Stimulated activated CD4-positive, alpha-beta T cell treated with anti-CD3 and anti-CD28 coated beads, TNF-alpha, amount 100 ng/mL, for 24 hours (primary cell): ENCODE measurements around the gene EBF4.
"Not testable (repeated sequence)": the region's sequence is repeated elsewhere in the genome, so short reads cannot be mapped to it uniquely, and the experiment has no call there.

ENCODE experiments used
- DNase-seq, 3 experiments: peaks; one replicate each; pipeline ENCODE4 v3.0.0-alpha.2; 2020; ENCODE audit warnings: low read depth in 3 of 3

The EBF4 gene

DNA sequence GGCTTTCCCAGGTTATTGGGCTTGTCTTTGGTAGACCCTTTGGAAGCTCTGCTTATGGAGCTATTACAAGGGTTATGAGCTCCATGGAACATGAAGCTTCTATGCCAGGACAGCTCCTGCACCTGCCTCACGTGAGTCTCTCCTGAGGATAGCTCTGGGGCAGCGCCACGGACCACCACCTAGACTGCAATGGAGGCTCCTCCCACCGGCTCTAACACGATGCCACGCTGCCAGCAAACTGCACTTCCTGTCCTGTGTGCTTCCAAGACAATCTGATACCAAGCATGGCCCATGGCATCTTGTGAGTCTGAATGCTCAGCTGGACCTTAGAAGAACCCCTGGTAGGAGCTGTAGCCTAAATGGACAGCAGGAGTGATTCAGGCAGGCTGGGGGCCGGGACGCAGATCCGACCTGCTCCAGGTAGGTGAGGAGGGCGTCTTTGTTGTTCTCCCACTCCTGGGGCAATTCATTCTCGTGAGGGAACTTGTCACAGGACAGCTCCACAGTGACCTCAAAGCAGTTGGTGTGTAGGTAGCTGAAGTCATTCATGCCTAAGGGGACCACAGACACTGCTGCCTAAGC lies 102.4 kb downstream of the EBF4 start:
- DNase-seq, result no peak

DNA sequence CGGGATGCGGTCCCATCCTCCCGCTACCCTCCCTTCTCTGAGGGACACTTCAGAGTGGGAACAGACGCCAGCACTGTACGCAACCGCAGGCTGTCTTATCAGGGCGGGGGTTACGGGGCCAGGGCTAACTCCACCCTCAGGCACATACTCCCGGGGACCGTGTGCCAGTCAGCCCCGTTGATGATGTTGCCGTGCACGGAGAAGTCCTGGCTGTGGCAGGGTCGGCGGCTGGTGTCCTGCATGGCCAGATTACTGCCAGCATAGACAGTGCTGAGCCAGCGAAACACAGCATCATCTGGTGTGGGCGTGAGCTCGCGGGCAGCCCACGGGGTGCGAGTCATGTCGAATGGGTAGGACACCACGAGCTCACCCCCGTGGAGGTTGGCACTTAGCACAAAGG lies 102.9 kb downstream of the EBF4 start:
- DNase-seq, result no peak

DNA sequence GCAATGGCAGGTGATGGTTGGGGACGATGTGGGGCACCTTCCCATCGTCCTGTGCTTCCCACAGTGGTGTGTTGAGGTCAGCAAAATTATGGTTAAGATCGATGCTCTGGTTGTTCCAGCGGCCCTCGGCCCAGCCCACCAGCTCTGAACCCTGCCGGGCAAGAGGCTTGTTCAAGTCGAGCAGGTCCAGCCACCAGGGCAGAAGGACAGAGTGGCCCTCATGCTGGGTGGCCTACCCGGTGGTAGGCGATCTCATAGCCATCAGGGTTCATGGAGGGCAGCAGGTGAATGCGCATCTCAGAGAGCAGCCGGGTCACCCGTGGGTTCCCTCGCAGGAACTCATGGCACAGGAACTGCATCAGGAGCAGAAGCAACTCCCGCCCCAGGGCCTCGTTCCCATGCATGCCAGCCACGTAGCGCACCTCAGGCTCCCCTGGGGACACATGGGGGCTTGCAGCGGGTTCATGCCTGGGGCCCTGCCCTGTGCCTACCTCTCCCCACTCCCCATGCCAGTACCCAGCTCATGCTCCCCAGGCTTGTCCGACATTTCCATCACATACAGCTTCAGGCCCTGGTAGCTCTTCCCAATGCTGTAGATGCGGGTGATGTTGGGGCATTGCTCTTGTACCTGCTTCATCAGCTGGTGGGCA lies 103.6 kb downstream of the EBF4 start:
- no peak for DNase-seq

DNA sequence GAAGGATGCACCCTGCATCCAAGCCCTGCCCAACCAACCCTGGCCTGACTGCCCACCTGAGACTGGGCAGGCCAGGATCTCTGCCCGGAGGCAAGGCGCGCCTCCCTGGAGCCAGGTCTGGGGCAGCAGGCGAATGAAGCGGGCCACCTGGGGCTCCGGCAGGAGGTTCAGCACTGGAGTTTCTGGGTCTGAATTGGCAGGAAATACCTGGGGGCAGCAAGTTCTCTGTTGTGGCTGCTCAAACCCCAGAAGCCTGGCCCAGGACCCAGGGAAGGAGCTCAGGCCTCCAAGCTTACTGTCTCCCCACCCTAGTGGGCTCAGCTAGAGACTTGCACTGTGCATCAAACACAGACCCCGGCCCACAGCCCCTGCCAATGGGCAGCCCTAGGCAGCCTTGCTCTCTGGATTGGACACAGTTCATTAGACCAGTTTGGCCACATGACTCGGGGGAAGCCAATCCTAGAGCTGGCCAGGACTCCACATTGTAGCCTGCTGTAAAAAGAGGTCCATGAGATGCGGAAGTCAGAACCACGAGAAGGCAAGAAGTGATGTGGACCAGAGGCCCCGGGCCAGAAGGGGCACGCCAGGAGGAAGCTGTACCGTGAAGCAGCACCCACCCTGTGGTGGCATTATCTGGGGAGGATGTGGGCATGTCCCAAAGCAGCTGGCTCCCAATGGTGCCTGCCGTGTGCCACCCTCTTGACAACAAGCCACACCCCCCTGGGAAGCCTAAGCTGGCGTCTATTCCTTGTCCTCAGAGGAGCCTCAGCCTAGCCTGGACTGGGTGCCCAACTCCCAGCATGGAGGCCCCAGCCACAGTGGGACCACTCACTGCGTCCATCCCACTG lies 104.8 kb downstream of the EBF4 start:
- DNase-seq, result no peak

DNA sequence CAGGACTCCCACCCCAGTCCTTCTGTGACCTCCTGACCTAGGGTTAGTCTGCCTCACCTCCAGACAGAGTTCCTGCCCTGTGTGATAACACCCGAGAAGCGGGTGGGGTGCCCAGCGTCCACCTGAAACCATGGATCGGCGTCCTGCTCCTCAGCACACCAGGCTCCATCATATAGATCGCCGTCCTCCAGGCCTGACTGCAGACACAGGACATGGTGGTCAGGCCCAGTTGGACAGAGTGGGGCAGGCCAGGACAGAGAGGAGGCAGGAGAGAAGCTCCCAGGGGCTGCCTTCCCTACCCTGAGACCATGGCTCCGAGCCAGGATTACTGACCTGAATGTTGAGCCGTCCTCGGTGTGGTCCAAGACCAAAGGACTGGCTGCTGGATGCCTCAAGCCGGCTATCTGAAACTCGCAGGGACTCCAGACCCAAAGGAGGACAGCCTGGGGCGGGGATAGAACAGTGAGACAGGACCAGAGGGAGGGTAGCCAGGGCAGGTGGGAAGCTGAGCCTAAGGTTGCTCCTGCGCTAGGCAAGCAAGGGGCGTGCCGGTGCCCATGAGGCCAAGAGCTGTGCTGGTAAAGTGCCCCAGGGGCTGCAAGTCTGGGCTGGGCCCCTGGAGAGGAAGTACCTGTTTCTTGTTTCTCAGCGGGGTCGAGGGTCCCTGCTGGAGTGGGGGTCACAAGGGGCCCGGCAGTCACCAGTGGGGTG lies 105.7 kb downstream of the EBF4 start:
- no peak for DNase-seq

DNA sequence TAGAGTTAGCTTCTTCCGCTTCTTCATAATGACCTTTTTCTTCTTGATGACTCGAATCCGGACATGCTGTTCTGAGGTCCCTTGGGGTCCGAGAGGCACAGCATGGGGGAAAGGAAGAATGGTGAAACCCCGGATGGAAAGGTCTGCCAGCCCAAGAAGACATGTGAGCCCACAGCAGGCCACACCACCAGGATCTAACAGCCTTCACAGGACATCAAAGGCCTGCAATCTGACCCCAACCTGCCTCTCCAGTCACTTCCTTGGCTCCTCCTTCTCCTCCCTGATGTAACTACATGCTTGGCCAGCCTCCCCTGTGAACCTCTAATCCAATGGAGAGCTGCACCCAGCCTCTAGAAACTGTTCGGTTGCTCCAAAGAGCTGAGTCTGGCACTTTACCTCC lies 106.2 kb downstream of the EBF4 start:
- DNase-seq, result no peak

DNA sequence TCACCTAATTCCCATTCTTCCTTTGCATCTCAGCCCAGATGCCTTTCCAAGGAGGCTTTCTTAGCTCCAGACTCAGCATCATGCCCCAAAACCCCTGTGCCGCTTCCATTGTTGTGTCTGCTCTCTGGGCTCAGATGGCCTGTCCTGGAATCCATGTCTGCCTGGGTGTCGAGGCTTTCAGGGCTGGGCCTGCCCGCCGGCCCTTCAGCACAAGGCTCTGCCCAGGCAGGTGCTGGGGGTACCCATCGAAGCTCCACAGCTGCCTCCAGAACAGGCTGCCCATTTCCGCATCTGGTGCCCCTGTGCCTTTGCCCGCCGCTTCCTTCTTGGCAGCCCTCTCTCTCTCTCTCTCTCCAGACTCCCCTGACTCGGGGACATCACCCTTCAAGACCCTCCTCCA lies 106.7 kb downstream of the EBF4 start:
- no peak for DNase-seq

DNA sequence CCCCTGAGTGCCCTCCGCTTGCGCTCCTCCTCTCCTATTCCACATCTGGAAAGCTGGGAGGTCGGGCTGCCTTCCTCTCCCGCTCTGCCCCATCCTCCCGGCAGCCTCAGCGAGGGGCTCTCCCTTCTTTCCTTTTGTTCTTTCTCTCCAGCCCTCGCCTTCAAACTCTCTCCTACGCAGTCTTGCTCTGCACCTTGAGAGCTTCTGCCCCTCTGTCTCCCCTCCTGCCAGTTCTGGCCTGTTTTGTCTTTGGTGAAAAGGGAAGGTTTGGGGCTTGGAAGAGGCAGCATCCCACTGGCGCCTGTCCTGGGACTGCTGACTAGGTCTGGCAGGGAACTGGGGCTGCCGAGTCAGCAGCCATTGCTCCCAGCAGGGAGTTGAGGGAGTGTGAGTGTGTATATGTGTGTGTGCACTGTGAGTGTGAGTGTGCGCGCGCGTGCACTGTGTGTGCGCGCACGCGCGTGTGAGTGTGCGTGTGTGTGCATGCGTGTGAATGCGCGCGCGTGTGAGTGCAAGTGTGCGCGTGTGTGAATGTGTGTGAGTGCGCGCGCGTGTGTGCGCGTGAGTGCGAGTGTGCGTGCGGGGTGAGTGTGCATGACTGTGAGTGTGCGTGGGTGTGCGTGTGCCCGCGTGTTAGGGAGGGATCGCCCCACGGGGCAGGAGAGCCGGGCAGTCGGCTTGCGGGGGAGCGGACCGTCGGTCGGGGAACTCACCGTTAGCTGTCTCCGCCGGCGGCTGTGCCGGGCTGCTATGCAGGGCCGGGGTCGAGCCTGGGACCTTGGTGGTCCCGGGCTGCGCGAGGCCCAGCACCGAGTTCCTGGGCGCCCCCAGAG lies 107.3 kb downstream of the EBF4 start:
- DNase-seq, result peak in 1 of 3 experiments; percentile 12

DNA sequence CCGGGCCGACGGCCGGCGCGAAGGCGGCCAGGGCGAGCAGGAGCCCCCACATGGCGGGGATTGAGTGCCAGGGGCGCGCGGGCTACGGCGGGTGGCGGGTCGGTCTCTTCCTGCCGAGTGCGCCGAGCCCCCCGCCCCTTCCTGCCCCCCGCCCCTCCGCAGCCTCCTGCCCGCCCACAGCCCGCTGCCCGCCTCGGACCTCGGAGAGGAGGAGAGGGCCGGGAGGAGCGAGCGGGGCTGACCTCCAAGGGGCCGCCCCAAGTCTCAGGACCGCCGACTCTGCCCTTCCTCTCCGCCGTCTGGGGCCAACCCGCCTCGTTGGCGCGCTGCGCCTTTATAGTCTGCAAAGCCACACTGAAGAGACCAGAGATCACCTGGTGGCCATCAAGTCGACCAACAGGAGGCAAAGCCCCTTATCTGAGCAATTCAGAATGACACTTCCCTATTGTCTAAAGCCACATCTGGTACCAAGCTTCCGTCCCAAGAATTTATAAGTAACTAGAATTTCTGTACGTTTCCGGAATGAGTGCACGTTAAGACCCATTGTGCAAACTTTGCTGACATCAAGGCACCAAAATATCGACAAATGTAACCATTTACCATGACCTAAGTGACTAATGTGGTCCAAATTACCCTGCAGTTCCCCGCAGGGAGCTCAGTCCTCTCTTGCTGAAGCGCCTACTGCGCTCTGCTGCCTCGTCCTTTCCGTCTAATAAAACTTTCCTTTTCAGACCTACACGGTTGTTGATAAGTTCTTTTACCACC lies 108.1 kb downstream of the EBF4 start, which contains the start of gene CPXM1:
TSS of gene CPXM1 (minus strand) at position 107 of the 765 bp plus-strand sequence. CDS start at position 52, 55 bp downstream.
- DNase-seq, result peak in 1 of 3 experiments; percentile 15

DNA sequence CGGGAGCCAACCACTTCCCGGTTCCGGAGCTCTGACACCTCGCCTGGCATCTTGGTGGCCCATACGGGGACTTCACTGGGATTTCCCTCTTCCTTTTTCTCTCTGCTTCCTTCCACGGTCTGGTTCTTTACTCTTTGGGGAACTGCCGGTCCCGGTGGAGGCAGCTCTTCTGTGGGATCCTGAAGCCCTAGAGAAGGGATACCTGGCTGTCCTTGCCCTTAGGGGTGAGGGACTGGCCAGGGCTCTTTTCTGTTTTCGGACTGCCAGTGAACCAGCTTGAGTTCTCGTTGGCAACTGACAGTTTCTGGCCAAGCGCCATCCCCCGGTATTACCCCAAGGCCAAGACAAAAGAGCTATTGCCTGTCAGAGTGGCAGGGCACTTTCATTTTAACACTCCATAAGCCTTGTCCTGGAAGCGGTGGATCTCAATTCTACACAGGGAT lies 108.7 kb downstream of the EBF4 start:
- no peak for DNase-seq

DNA sequence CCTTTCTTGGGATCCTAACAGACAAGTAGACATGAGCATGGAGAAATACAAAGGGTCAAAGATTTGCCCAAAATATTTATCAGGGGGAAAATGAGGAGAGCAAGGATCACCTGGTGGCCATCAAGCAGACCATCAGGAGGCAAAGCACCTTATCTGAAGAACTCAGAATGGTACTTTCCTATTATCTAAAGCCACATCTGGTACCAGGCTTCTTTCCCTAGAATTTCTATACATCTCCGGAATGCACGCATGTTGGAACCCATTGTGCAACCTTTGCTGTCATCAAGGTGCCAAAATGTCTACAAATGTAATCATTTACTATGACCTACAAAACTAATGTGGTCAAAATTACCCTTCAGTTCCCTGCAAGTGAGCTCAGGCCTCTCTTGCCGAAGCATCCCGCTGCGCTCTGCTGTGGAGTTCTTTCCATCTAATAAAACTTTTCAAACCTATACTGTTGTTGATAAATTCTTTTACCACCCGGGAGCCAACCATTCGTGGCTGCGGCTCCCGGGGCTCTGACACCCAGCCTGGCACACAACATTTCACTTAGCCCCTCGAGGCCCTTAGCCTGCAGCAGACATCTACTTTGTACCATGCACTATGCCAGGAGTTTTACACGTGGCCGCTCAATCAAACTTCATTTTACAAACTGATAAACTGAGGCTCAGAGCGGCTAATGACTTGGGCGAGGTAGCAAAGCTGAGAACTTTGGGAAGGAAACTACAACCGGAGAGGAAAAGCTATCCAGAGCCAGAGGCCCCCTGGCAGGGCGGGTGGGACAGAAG lies 111.7 kb downstream of the EBF4 start:
- no peak for DNase-seq

DNA sequence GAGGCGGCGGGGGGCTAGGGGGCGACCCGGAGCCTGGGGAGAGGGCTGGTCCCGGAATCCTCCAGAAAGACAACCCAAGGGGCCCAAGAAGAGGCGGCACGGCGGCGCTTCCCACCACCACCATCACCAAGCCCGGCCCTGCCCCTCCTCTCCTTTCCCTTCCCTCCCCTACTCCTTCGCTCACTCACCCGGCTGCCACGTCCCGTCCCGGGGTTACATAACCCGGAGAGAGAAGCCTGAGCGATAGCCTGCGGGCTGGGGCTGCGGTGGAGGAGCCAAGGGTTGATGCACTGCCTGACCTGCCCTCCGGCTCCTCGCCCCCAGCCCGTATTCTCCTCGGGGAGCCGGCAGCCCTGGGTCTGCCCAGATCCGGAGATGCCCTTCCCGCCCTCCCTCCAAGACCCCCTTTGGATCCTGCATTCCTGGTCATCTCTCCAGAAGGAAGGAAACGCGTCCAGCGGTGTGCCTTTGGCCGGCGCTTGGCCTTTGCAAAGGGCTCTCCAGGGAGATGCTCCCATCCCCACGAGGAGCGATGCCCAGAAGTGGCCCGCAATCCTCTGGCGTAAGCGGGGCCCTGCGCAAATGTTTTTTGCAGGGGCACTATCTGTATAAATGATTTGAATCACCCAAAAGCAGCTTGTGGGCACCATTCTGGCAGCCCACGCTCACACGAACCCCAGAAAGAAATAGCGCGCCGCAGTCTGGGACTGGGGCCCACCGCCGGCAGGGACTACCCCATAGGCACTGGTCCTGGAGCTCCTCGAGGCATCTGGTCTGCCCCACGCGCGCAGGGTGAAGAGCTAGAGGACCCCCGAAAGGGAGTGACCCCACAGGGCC lies 112.5 kb downstream of the EBF4 start:
- no peak for DNase-seq

DNA sequence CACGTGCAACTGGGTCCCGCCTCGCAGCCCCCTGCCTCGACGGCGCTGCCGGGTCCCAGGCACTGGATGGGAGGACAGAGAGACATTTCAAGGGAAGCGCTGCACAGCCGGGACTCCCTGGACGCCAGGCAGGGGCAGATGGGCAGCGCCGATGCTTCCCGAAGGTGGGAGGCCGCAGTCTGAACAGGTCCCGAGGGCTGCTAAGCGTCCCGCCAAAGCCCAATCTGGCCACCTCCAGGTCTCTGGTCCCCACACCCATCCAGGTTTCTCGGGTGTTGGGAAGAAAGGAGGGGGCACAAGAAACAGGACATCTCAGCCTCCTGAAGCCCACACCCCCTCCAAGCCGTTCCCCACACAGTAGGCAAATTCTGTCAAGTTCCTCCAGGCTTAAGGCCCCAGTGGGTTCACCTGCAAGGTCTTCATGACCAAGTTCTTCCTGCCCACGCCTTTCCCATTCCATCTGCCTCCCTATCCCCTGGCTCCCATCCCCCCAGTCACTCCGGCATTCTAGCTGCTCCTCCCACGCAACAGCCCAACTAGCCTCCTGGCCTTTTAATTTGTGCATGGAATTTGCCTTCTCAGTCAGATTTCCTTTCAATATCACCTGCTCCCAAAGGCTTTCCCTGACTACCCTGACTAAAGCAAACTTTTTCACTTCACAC lies 113.2 kb downstream of the EBF4 start:
- no peak for DNase-seq

DNA sequence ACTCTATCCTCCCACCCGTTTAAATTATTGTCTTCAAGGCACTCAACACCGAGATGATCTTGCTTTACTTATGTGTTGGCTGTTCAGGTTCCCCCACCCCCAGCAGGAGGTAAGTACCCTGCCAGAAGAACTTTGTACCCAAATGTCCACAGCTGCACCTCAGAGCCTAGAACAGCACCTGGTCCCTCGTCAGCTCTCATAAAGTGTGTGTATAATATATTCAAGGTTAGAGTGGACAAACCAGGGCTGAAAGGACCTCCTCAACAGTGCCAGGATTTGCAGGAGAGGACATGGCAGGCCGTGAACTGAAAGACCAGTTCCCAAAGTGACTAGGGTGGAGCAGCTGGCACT lies 113.7 kb downstream of the EBF4 start:
- no peak for DNase-seq

DNA sequence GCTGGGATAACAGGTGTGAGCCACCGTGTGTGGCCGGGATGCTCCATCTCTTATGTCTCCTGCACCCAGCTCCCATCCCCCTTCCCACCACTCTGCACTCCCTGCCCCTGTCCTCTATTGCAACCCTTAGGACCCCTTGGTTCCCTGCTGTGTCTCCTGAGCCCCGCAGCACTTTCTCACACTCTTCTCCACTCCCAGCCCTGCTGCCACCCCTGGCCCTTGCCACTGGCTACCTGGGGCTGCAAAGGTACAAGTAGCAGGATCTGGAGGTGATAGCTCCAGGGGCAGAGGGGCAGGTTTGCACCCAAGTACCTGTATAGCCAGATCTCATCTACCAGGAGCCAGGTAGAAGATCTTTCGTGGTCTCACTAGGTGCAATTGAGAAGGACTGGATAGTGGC lies 114.4 kb downstream of the EBF4 start:
- no peak for DNase-seq

DNA sequence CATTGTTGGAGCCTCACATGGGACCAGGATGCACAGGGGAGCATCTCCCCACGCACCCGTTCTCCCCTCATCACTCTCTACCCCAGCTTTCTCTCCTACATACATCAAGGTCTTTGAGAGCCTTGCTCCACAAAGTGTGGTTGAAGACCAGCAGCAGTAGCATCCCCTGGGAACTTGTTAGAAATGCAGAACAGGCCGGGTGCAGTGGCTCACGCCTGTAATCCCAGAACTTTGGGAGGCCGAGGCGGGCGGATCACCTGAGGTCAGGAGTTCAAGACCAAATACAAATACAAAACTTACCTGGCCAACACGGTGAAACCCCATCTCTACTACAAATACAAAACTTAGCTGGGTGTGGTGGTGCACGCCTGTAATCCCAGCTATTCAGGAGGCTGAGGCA lies 115.3 kb downstream of the EBF4 start:
- not testable (repeated sequence) for DNase-seq

DNA sequence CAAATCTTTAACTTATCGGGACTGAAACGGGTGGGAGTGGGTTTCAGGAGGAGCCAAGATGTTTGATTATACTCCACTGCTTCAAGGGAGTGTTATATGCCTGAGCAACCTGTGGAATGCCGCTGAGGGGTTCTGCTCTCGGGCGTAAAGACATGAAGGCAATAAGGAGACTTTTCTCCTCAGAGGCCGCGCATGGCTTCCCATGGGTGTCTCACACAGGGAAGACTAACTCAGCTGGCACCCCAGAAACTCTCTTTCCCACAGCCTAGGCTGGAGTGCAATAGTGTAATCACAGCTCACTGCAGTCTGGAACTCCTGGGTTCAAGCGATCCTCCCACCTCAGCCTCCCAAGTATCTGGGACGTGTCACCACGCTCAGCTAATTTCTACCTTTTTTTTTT lies 117.1 kb downstream of the EBF4 start:
- DNase-seq, result no peak
